Esophagus muscularis mucosa (tissue), 4 donors: Measurements from ENCODE around the gene DDA1.

Source experiments
- CTCF ChIP-seq, 3 experiments: fragments of 200-600 bp in 2 of 3; fragments of 450-650 bp in 1 of 3; sonication (generic) in 2 of 3; IDR thresholded peaks; one replicate each; pipeline ENCODE4 v1.5.1; 2017 to 2019; ENCODE audit warnings: antibody characterized with exemption in 3 of 3, mild to moderate bottlenecking in 2 of 3, moderate library complexity in 1 of 3
- EP300 ChIP-seq: sonication (generic); formaldehyde crosslinking; IDR thresholded peaks from one replicate; pipeline ENCODE4 v1.6.1; 2017; ENCODE audit warnings: antibody characterized with exemption
- POLR2A ChIP-seq: fragments of 450-650 bp; IDR thresholded peaks from one replicate; pipeline ENCODE4 v1.6.1; 2017; ENCODE audit warnings: antibody characterized with exemption, moderate library complexity, mild to moderate bottlenecking, low read depth
- POLR2AphosphoS5 ChIP-seq, 2 donors: sonication (generic); formaldehyde crosslinking; IDR thresholded peaks; one replicate each; pipeline ENCODE4 v1.6.1; 2017; ENCODE audit warnings: antibody characterized with exemption in 2 of 2

- TF ChIP-seq POLR2A, result no peak
- no peak for TF ChIP-seq POLR2AphosphoS5 (IDR thresholded peaks at IDR 0.05)
- no peak for TF ChIP-seq CTCF (IDR thresholded peaks at IDR 0.05)
- TF ChIP-seq EP300, result no peak
Measured at GRCh38 chr19:17352608-17353280, 43.4 kb downstream of the DDA1 start.
